Fibroblast of upper back skin (primary cell): Measurements from ENCODE around the gene BICC1.
A peak's percentile ranks its signal among the peaks of the same experiment; 100 is the strongest.

Experiments used
- DNase-seq: peaks from one replicate; pipeline ENCODE4 v3.0.0-alpha.2; 2013

The BICC1 gene

GRCh38 chr10:58795560-58795959 lies 282.9 kb downstream of the BICC1 start:
- DNase-seq, result peak; percentile 70

- DNase-seq, result peak; percentile 32
Measured at GRCh38 chr10:58796242-58796641, 283.6 kb downstream of the BICC1 start.

- no peak for DNase-seq
Measured at GRCh38 chr10:58796824-58797223, 284.2 kb downstream of the BICC1 start.

- no peak for DNase-seq
Measured at GRCh38 chr10:58797356-58797755, 284.7 kb downstream of the BICC1 start.

GRCh38 chr10:58802047-58802446 lies 289.4 kb downstream of the BICC1 start:
- DNase-seq, result no peak

GRCh38 chr10:58806323-58806722 lies 293.7 kb downstream of the BICC1 start:
- peak; percentile 49 for DNase-seq

GRCh38 chr10:58806970-58807628 lies 294.4 kb downstream of the BICC1 start:
- DNase-seq, result no peak

GRCh38 chr10:58807629-58808022 lies 295.0 kb downstream of the BICC1 start:
- DNase-seq, result peak; percentile 59

- DNase-seq, result no peak
Measured at GRCh38 chr10:58810751-58811150, 298.1 kb downstream of the BICC1 start.

GRCh38 chr10:58813573-58813972 lies 300.9 kb downstream of the BICC1 start:
- DNase-seq, result no peak

GRCh38 chr10:58817201-58817846 lies 304.7 kb downstream of the BICC1 start:
- no peak for DNase-seq

- peak; percentile 68 for DNase-seq
Measured at GRCh38 chr10:58818900-58819299, 306.2 kb downstream of the BICC1 start.

GRCh38 chr10:58820386-58820785 lies 307.7 kb downstream of the BICC1 start:
- DNase-seq, result no peak

- DNase-seq, result peak; percentile 93
Measured at GRCh38 chr10:58820861-58821751, 308.4 kb downstream of the BICC1 start.

- no peak for DNase-seq
Measured at GRCh38 chr10:58821752-58822056, 309.0 kb downstream of the BICC1 start.

- no peak for DNase-seq
Measured at GRCh38 chr10:58823983-58824382, 311.3 kb downstream of the BICC1 start.

GRCh38 chr10:58824396-58824795 lies 311.7 kb downstream of the BICC1 start:
- no peak for DNase-seq

GRCh38 chr10:58826694-58827093 lies 314.0 kb downstream of the BICC1 start:
- no peak for DNase-seq

- DNase-seq, result peak; percentile 18
Measured at GRCh38 chr10:58827381-58827780, 314.7 kb downstream of the BICC1 start.

- no peak for DNase-seq
Measured at GRCh38 chr10:58829839-58830238, 317.2 kb downstream of the BICC1 start.

GRCh38 chr10:58830697-58831096 lies 318.0 kb downstream of the BICC1 start:
- DNase-seq, result no peak

GRCh38 chr10:58833771-58834561 lies 321.3 kb downstream of the BICC1 start:
- peak; percentile 8 for DNase-seq

- no peak for DNase-seq
Measured at GRCh38 chr10:58836176-58836700, 323.6 kb downstream of the BICC1 start.
